ENCODE data around the gene OR13C5. TPM values are rescaled to one million over a fixed set of nuclear protein-coding genes. Genes with fewer than 3 reads are reported as not detected.

Gene OR13C5
- polyA plus RNA-seq, 1 donor from 2014 or later, result not detected

DNA sequence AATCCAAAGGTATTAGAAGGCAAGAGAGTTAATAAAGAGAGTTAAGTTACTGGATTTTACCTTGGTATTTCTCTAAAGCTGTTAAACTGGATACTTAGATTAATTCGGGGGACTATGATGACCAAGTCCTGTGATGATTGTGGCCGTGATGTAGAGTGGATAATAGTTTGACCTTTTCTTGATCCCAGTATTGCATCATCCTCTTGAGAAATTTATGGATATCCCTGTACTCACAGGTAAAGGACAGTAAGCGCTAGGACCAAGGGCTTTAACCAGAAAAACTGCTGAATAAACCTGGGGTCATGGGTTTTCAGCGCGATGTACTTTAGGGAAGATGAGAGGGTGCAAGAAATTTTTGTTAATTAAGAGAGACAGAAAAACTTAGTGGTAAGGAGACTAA, 21.9 kb downstream of the OR13C5 start:
- H3F3A ChIP-seq (ENCODE audit: insufficient read depth, low read length, poor library complexity, severe bottlenecking), result no peaks in the 10 kb centered on the region
- H3K4me2 ChIP-seq (ENCODE audit: low read length), result no peak overlapping the region
- H3K4me3 ChIP-seq (ENCODE audit: low read length), result no peak overlapping the region
- no peak overlapping the region for H3K27ac ChIP-seq (ENCODE audit: low read length)
- no peaks in the 10 kb centered on the region for H3K27me3 ChIP-seq (ENCODE audit: insufficient read depth, low read depth, low read length)
- H3K9me2 ChIP-seq (ENCODE audit: insufficient read depth, low read length), result no peaks in the 10 kb centered on the region
- H3K9me3 ChIP-seq (ENCODE audit: low read length), result no peaks in the 10 kb centered on the region
- no peaks in the 10 kb centered on the region for H3K79me2 ChIP-seq (replicated peaks; ENCODE audit: insufficient read depth, low read length)
- H4K20me1 ChIP-seq (ENCODE audit: insufficient read depth), result no peaks in the 10 kb centered on the region
- H2AFZ ChIP-seq (ENCODE audit: low read depth, low read length), result no peak overlapping the region
- no peaks in the 10 kb centered on the region for H3K36me3 ChIP-seq (ENCODE audit: insufficient read depth, low read length)
- no peak overlapping the region for H3K9ac ChIP-seq (ENCODE audit: low read length)
- TF ChIP-seq POLR2AphosphoS5 (IDR thresholded peaks at IDR 0.05) (no peak), EZH2 (IDR thresholded peaks at IDR 0.05; ENCODE audit: borderline replicate concordance, insufficient read depth, low read length, poor library complexity, severe bottlenecking) (no peak)

DNA sequence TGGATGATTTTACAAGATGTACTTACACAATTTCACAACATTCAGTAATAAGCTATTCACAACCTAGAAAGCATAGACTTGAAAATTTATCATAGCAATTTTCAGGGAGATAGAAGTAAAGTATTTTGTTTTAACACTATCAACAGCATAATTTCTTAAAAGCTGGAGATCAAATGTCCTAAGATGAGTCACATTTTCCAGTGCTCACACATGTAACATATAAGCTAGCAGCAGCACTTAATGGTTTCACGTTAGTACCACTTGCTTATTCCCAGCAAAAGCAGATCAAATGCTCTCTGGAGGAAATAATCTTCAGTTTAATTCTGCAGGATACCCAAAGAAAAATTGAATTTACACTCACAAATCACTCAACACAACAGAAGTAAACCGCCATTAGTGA, 23.8 kb downstream of the OR13C5 start:
- Histone ChIP-seq H3K27ac (ENCODE audit: low read length) (no peak overlapping the region), H3K79me2 (replicated peaks; ENCODE audit: insufficient read depth, low read length) (no peaks in the 10 kb centered on the region), H3K27me3 (ENCODE audit: insufficient read depth, low read depth, low read length) (no peaks in the 10 kb centered on the region), H4K20me1 (ENCODE audit: insufficient read depth) (no peaks in the 10 kb centered on the region), H3K36me3 (ENCODE audit: insufficient read depth, low read length) (no peaks in the 10 kb centered on the region), H3K9ac (ENCODE audit: low read length) (no peak overlapping the region), H3K4me2 (ENCODE audit: low read length) (no peak overlapping the region), H3F3A (ENCODE audit: insufficient read depth, low read length, poor library complexity, severe bottlenecking) (no peaks in the 10 kb centered on the region), H3K9me2 (ENCODE audit: insufficient read depth, low read length) (no peaks in the 10 kb centered on the region), H3K4me3 (ENCODE audit: low read length) (no peak overlapping the region), H2AFZ (ENCODE audit: low read depth, low read length) (no peak overlapping the region), H3K9me3 (ENCODE audit: low read length) (no peaks in the 10 kb centered on the region)
- TF ChIP-seq, protein P1, sequence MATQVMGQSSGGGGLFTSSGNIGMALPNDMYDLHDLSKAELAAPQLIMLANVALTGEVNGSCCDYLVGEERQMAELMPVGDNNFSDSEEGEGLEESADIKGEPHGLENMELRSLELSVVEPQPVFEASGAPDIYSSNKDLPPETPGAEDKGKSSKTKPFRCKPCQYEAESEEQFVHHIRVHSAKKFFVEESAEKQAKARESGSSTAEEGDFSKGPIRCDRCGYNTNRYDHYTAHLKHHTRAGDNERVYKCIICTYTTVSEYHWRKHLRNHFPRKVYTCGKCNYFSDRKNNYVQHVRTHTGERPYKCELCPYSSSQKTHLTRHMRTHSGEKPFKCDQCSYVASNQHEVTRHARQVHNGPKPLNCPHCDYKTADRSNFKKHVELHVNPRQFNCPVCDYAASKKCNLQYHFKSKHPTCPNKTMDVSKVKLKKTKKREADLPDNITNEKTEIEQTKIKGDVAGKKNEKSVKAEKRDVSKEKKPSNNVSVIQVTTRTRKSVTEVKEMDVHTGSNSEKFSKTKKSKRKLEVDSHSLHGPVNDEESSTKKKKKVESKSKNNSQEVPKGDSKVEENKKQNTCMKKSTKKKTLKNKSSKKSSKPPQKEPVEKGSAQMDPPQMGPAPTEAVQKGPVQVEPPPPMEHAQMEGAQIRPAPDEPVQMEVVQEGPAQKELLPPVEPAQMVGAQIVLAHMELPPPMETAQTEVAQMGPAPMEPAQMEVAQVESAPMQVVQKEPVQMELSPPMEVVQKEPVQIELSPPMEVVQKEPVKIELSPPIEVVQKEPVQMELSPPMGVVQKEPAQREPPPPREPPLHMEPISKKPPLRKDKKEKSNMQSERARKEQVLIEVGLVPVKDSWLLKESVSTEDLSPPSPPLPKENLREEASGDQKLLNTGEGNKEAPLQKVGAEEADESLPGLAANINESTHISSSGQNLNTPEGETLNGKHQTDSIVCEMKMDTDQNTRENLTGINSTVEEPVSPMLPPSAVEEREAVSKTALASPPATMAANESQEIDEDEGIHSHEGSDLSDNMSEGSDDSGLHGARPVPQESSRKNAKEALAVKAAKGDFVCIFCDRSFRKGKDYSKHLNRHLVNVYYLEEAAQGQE (IDR thresholded peaks at IDR 0.05; ENCODE audit: borderline replicate concordance), result no peak
- TF ChIP-seq SMC3 (conservative IDR thresholded peaks at IDR 0.05; ENCODE audit: poor library complexity) (no peak), RAD21 (conservative IDR thresholded peaks at IDR 0.05) (no peak), EZH2 (IDR thresholded peaks at IDR 0.05; ENCODE audit: borderline replicate concordance, insufficient read depth, low read length, poor library complexity, severe bottlenecking) (no peak), MXI1 (conservative IDR thresholded peaks at IDR 0.05; ENCODE audit: poor library complexity, severe bottlenecking) (no peak), POLR2AphosphoS5 (IDR thresholded peaks at IDR 0.05) (no peak), EP300 (conservative IDR thresholded peaks at IDR 0.05; ENCODE audit: poor library complexity, severe bottlenecking) (no peak), TAF1 (IDR thresholded peaks at IDR 0.05; ENCODE audit: low read depth) (no peak)
- TF ChIP-seq, protein P2, sequence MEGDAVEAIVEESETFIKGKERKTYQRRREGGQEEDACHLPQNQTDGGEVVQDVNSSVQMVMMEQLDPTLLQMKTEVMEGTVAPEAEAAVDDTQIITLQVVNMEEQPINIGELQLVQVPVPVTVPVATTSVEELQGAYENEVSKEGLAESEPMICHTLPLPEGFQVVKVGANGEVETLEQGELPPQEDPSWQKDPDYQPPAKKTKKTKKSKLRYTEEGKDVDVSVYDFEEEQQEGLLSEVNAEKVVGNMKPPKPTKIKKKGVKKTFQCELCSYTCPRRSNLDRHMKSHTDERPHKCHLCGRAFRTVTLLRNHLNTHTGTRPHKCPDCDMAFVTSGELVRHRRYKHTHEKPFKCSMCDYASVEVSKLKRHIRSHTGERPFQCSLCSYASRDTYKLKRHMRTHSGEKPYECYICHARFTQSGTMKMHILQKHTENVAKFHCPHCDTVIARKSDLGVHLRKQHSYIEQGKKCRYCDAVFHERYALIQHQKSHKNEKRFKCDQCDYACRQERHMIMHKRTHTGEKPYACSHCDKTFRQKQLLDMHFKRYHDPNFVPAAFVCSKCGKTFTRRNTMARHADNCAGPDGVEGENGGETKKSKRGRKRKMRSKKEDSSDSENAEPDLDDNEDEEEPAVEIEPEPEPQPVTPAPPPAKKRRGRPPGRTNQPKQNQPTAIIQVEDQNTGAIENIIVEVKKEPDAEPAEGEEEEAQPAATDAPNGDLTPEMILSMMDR (IDR thresholded peaks at IDR 0.05; ENCODE audit: poor library complexity, severe bottlenecking), result no peak

DNA sequence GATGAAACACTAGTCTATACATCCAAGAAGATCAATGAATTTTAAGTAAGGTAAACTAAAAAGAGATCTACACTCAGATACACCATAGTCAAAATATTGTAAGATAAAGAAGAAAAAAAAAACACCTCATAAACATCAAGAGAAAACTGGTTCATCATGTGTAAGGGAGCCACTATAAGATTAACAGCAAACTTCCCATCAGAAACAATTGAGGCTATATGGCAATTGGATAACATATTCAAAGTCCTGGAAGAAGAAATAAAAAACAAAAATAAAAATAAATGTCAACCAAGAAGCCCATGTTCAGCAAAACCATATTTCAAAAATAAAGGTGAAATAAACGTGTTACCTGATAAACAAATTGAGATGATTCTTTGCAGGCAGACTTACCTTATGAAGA, 26.6 kb downstream of the OR13C5 start:
- Histone ChIP-seq H3K36me3 (ENCODE audit: insufficient read depth, low read length) (no peaks in the 10 kb centered on the region), H3K9ac (ENCODE audit: low read length) (no peak overlapping the region), H3K79me2 (replicated peaks; ENCODE audit: insufficient read depth, low read length) (no peaks in the 10 kb centered on the region), H3K27ac (ENCODE audit: low read length) (no peak overlapping the region), H3F3A (ENCODE audit: insufficient read depth, low read length, poor library complexity, severe bottlenecking) (no peaks in the 10 kb centered on the region), H3K9me3 (ENCODE audit: low read length) (no peaks in the 10 kb centered on the region), H3K4me3 (ENCODE audit: low read length) (no peak overlapping the region), H3K27me3 (ENCODE audit: insufficient read depth, low read depth, low read length) (no peaks in the 10 kb centered on the region), H3K9me2 (ENCODE audit: insufficient read depth, low read length) (no peaks in the 10 kb centered on the region), H2AFZ (ENCODE audit: low read depth, low read length) (no peak overlapping the region), H3K4me2 (ENCODE audit: low read length) (no peak overlapping the region), H4K20me1 (ENCODE audit: insufficient read depth) (no peaks in the 10 kb centered on the region)
- TF ChIP-seq RAD21 (conservative IDR thresholded peaks at IDR 0.05) (no peak), POLR2AphosphoS5 (IDR thresholded peaks at IDR 0.05) (no peak), SMC3 (conservative IDR thresholded peaks at IDR 0.05; ENCODE audit: poor library complexity) (no peak), EP300 (conservative IDR thresholded peaks at IDR 0.05; ENCODE audit: poor library complexity, severe bottlenecking) (no peak), MXI1 (conservative IDR thresholded peaks at IDR 0.05; ENCODE audit: poor library complexity, severe bottlenecking) (no peak), TAF1 (IDR thresholded peaks at IDR 0.05; ENCODE audit: low read depth) (no peak), EZH2 (IDR thresholded peaks at IDR 0.05; ENCODE audit: borderline replicate concordance, insufficient read depth, low read length, poor library complexity, severe bottlenecking) (no peak)
- TF ChIP-seq, protein P2 (IDR thresholded peaks at IDR 0.05; ENCODE audit: poor library complexity, severe bottlenecking), result no peak
- TF ChIP-seq, protein P1 (IDR thresholded peaks at IDR 0.05; ENCODE audit: borderline replicate concordance), result no peak

Measured in neural cell (in vitro differentiated cells).